H1 (cell line): ENCODE measurements around the gene AIM2. TPM values are rescaled to one million over a fixed set of nuclear protein-coding genes. Genes with fewer than 3 reads are reported as not detected.

Experiments used
- CTCF ChIA-PET: fragments of 300-600 bp; sonication (Branson Sonifier 250); formaldehyde crosslinking; loops from one replicate; lab custom pipeline; 2021; ENCODE audit not compliant: partially characterized antibody; lab: Charles Lee
- POLR2A ChIA-PET: fragments of 300-600 bp; sonication (Branson Sonifier 250); formaldehyde crosslinking; loops from one replicate; lab custom pipeline; 2021; ENCODE audit warnings: inconsistent platforms; ENCODE audit not compliant: partially characterized antibody; lab: Charles Lee
- DNase-seq, 2 experiments: peaks; one replicate each; pipeline versions ENCODE4 v3.0.0 to v3.0.0-alpha.2; 2010 to 2022; ENCODE audit warnings: low spot score in 2 of 2, low read depth in 1 of 2, mixed read lengths in 1 of 2
- FAIRE-seq: peaks from 2 replicates; lab custom pipeline; 2011; peaks lifted over from hg19 to GRCh38; lab: Jason Lieb, UNC
- H2AFZ ChIP-seq: 2 replicates; pipeline ENCODE4 v1.8.1; 2012; ENCODE audit warnings: low read length, inconsistent platforms
- H2AK5ac ChIP-seq: 2 replicates; pipeline ENCODE4 v1.6.1; 2013; ENCODE audit warnings: low read depth, low read length
- H2BK120ac ChIP-seq: replicated peaks from 2 replicates; pipeline ENCODE3; 2013; ENCODE audit warnings: low read depth, low read length, inconsistent platforms
- H2BK12ac ChIP-seq: 2 replicates; pipeline ENCODE4 v1.6.1; 2013; ENCODE audit warnings: low read depth, low read length
- H2BK15ac ChIP-seq: 2 replicates; pipeline ENCODE4 v1.6.1; 2013; ENCODE audit warnings: low read length
- H2BK20ac ChIP-seq: 2 replicates; pipeline ENCODE4 v1.6.1; 2013; ENCODE audit warnings: low read length
- H2BK5ac ChIP-seq: 2 replicates; pipeline ENCODE4 v1.6.1; 2013; ENCODE audit warnings: low read depth, low read length
- H3K14ac ChIP-seq: 2 replicates; pipeline ENCODE4 v1.6.1; 2013; ENCODE audit warnings: inconsistent platforms; ENCODE audit not compliant: insufficient read length
- H3K18ac ChIP-seq: 2 replicates; pipeline ENCODE4 v1.6.1; 2013; ENCODE audit warnings: low read length; ENCODE audit errors: extremely low read depth
- H3K23ac ChIP-seq: 2 replicates; pipeline ENCODE4 v1.6.1; 2013; ENCODE audit warnings: inconsistent platforms; ENCODE audit not compliant: insufficient read length
- H3K23me2 ChIP-seq: 2 replicates; pipeline ENCODE4 v1.6.1; 2013; ENCODE audit warnings: low read depth, low read length
- H3K27ac ChIP-seq: 2 replicates; pipeline ENCODE4 v1.6.1; 2011; ENCODE audit warnings: low read depth, low read length, inconsistent platforms
- H3K27me3 ChIP-seq, 4 experiments: replicated peaks in 1 of 4; 1 replicate in 1 of 4; 2 replicates in 3 of 4; pipeline versions ENCODE4 v1.6.1 to v1.8.1; 2011 to 2013; ENCODE audit warnings: low read length in 3 of 4, mild to moderate bottlenecking in 3 of 4, inconsistent platforms in 2 of 4, mixed read lengths in 2 of 4, moderate library complexity in 1 of 4; ENCODE audit not compliant: control insufficient read depth in 3 of 4, insufficient read depth in 3 of 4; ENCODE audit errors: extremely low read depth in 1 of 4
- H3K36me3 ChIP-seq, 4 experiments: 2 replicates each; pipeline versions ENCODE4 v1.6.1 to v1.8.1; 2011 to 2013; ENCODE audit warnings: mild to moderate bottlenecking in 4 of 4, low read length in 3 of 4, moderate library complexity in 2 of 4, control low read depth in 1 of 4, inconsistent platforms in 1 of 4; ENCODE audit not compliant: insufficient read depth in 4 of 4, control insufficient read depth in 2 of 4
- H3K4ac ChIP-seq: replicated peaks from 2 replicates; pipeline ENCODE3; 2013; ENCODE audit warnings: low read length, low read depth, mixed read lengths, inconsistent platforms; ENCODE audit not compliant: insufficient read length
- H3K4me1 ChIP-seq, 4 experiments: replicated peaks in 1 of 4; 1 replicate in 1 of 4; 2 replicates in 3 of 4; pipeline versions ENCODE4 v1.6.1 to v1.8.1; 2011 to 2013; ENCODE audit warnings: low read length in 3 of 4, inconsistent platforms in 2 of 4, mixed read lengths in 1 of 4; ENCODE audit not compliant: insufficient read depth in 4 of 4, control insufficient read depth in 3 of 4
- H3K4me2 ChIP-seq, 2 experiments: 2 replicates each; pipeline versions ENCODE4 v1.6.1 to v1.8.1; 2011 to 2013; ENCODE audit warnings: low read depth in 2 of 2, low read length in 2 of 2, control low read depth in 1 of 2, inconsistent platforms in 1 of 2, mild to moderate bottlenecking in 1 of 2; ENCODE audit not compliant: insufficient read depth in 1 of 2
- H3K4me3 ChIP-seq, 4 experiments: fragments of 200-600, 300-600 bp in 1 of 4; sonication (generic), shearing (Covaris generic), sonication (Bioruptor Twin) in 1 of 4; 2 replicates each; pipeline versions ENCODE4 v1.5.1 to v1.8.1; 2011 to 2016; ENCODE audit warnings: low read length in 4 of 4, low read depth in 3 of 4, control low read depth in 2 of 4, inconsistent platforms in 2 of 4, mild to moderate bottlenecking in 2 of 4, mixed read lengths in 1 of 4, moderate library complexity in 1 of 4; ENCODE audit not compliant: insufficient read depth in 2 of 4; ENCODE audit errors: extremely low read depth in 1 of 4
- H3K56ac ChIP-seq: replicated peaks from 2 replicates; pipeline ENCODE3; 2013; ENCODE audit warnings: low read depth, mild to moderate bottlenecking, mixed read lengths, low read length, inconsistent platforms; ENCODE audit not compliant: insufficient read length
- H3K79me1 ChIP-seq: 2 replicates; pipeline ENCODE4 v1.6.1; 2013; ENCODE audit warnings: low read depth, low read length, control low read depth
- H3K79me2 ChIP-seq, 2 experiments: 2 replicates each; pipeline versions ENCODE4 v1.6.1 to v1.8.1; 2012 to 2013; ENCODE audit warnings: low read length in 2 of 2, mild to moderate bottlenecking in 2 of 2, inconsistent platforms in 1 of 2; ENCODE audit not compliant: insufficient read depth in 2 of 2, control insufficient read depth in 1 of 2
- H3K9ac ChIP-seq, 4 experiments: replicated peaks in 1 of 4; 1 replicate in 1 of 4; 2 replicates in 3 of 4; pipeline versions ENCODE4 v1.6.1 to v1.8.1; 2011 to 2013; ENCODE audit warnings: low read depth in 3 of 4, low read length in 3 of 4, control low read depth in 2 of 4, mild to moderate bottlenecking in 2 of 4, moderate library complexity in 2 of 4, inconsistent platforms in 1 of 4; ENCODE audit errors: extremely low read depth in 1 of 4
- H3K9me3 ChIP-seq, 2 experiments: 2 replicates each; pipeline versions ENCODE4 v1.6.1 to v1.8.1; 2012 to 2013; ENCODE audit warnings: mild to moderate bottlenecking in 2 of 2, moderate library complexity in 2 of 2, control low read depth in 1 of 2, inconsistent platforms in 1 of 2, low read depth in 1 of 2, low read length in 1 of 2, mixed read lengths in 1 of 2; ENCODE audit not compliant: insufficient read depth in 2 of 2
- H4K20me1 ChIP-seq, 2 experiments: replicated peaks in 1 of 2; 2 replicates each; pipeline versions ENCODE3 to v1.8.1; 2011 to 2013; ENCODE audit warnings: inconsistent platforms in 2 of 2, low read length in 2 of 2, mild to moderate bottlenecking in 1 of 2; ENCODE audit not compliant: insufficient read depth in 2 of 2, control insufficient read depth in 1 of 2
- H4K5ac ChIP-seq: 2 replicates; pipeline ENCODE4 v1.6.1; 2013; ENCODE audit warnings: low read length, low read depth, mixed read lengths, inconsistent platforms; ENCODE audit not compliant: insufficient read length
- H4K8ac ChIP-seq: 2 replicates; pipeline ENCODE4 v1.8.0; 2013; ENCODE audit warnings: mild to moderate bottlenecking, moderate library complexity, low read length, inconsistent platforms; ENCODE audit not compliant: insufficient read depth; ENCODE audit errors: extremely low read depth
- H4K91ac ChIP-seq: replicated peaks from 2 replicates; pipeline ENCODE3; 2013; ENCODE audit warnings: low read length, mixed read lengths, inconsistent platforms; ENCODE audit not compliant: insufficient read length
- CHD2 ChIP-seq: IDR thresholded peaks from 2 replicates; pipeline ENCODE4 v1.6.1; 2012; ENCODE audit warnings: low read length, improper control_type of control experiment
- CREB1 ChIP-seq: IDR thresholded peaks from 2 replicates; pipeline ENCODE4 v1.6.1; 2012; ENCODE audit warnings: inconsistent platforms
- CTBP2 ChIP-seq: IDR thresholded peaks from 2 replicates; pipeline ENCODE4 v1.7.0; 2011; ENCODE audit warnings: borderline replicate concordance, mild to moderate bottlenecking, moderate library complexity, mixed read lengths, low read length; ENCODE audit not compliant: insufficient read depth, insufficient read length
- KDM1A ChIP-seq: fragments of 200-600, 300-600 bp; sonication (generic); IDR thresholded peaks from 2 replicates; pipeline ENCODE4 v1.7.1; 2016; ENCODE audit warnings: mild to moderate bottlenecking, low read length, borderline replicate concordance
- KDM4A ChIP-seq: IDR thresholded peaks from one replicate; pipeline ENCODE4 v1.7.1; 2012; ENCODE audit warnings: low read depth, mild to moderate bottlenecking, moderate library complexity, low read length, inconsistent platforms; ENCODE audit not compliant: severe bottlenecking
- MAFK ChIP-seq: IDR thresholded peaks from 2 replicates; pipeline ENCODE4 v1.6.1; 2012; ENCODE audit warnings: low read depth, mild to moderate bottlenecking, improper control_type of control experiment, low read length
- NANOG ChIP-seq: IDR thresholded peaks from 2 replicates; pipeline ENCODE4 v1.6.1; 2011; ENCODE audit warnings: low read length, low read depth, mild to moderate bottlenecking, inconsistent platforms; ENCODE audit not compliant: insufficient read depth, poor library complexity, severe bottlenecking
- POLR2AphosphoS5 ChIP-seq: IDR thresholded peaks from 2 replicates; pipeline ENCODE4 v1.6.1; 2011; ENCODE audit warnings: low read depth, low read length
- RAD21 ChIP-seq, 2 experiments: IDR thresholded peaks in 1 of 2; conservative IDR thresholded peaks in 1 of 2; 2 replicates each; pipeline ENCODE4 v1.6.1; 2011; ENCODE audit warnings: low read depth in 2 of 2, low read length in 2 of 2, improper control_type of control experiment in 1 of 2, inconsistent platforms in 1 of 2, mild to moderate bottlenecking in 1 of 2, moderate library complexity in 1 of 2
- SIN3A ChIP-seq, 2 experiments: IDR thresholded peaks in 1 of 2; conservative IDR thresholded peaks in 1 of 2; 2 replicates each; pipeline ENCODE4 v1.6.1; 2011 to 2012; ENCODE audit warnings: low read length in 2 of 2, improper control_type of control experiment in 1 of 2, low read depth in 1 of 2, mild to moderate bottlenecking in 1 of 2
- SP1 ChIP-seq: IDR thresholded peaks from 2 replicates; pipeline ENCODE4 v1.6.1; 2011; ENCODE audit warnings: low read depth, low read length
- SP4 ChIP-seq: IDR thresholded peaks from 2 replicates; pipeline ENCODE4 v1.6.1; 2012; ENCODE audit warnings: low read length, inconsistent platforms
- TEAD4 ChIP-seq: IDR thresholded peaks from 2 replicates; pipeline ENCODE4 v1.6.1; 2012; ENCODE audit warnings: low read depth, low read length, inconsistent platforms, mixed read lengths
- WGBS, 2 experiments: shearing (Covaris generic) in 1 of 2; methylation state at CpG; one replicate each; pipeline versions ENCODE4 v1.1.6 to v1.1.7; 2013 to 2015; ENCODE audit warnings: low lambda C conversion rate in 2 of 2, mixed read lengths in 2 of 2, inconsistent platforms in 1 of 2, low coverage in 1 of 2, missing lambda C conversion rate in 1 of 2; ENCODE audit not compliant: insufficient replicate concordance in 2 of 2, insufficient coverage in 1 of 2, insufficient read length in 1 of 2; ENCODE audit errors: extremely low coverage in 1 of 2, missing lambda C conversion rate in 1 of 2; 5-methylcytosine and 5-hydroxymethylcytosine counted together
- polyA plus RNA-seq, 7 experiments: library from polyadenylated mRNA; depleted of rRNA in 3 of 7; stranded (reverse) in 5 of 7; unstranded in 2 of 7; fragments of >200 nt in 5 of 7; fragments of 200-250 nt in 2 of 7; gene quantifications; 1 replicate in 5 of 7; 2 replicates in 1 of 7; 4 replicates in 1 of 7; pipeline versions ENCODE4 v1.2.1 to v1.2.3, GENCODE V29; 2011 to 2013; ENCODE audit warnings: missing spikeins in 2 of 7, mixed read lengths in 2 of 7
- total RNA-seq: library from RNA; stranded (reverse); fragmentation: NEBNext Ultra II Directional; extraction: Animal tissue kit (Norgen Biotek cat#: 25700); gene quantifications from 2 replicates; pipeline ENCODE4 v1.2.1, GENCODE V29; 2021
- TF ChIP-seq, protein P1 (sequence below): IDR thresholded peaks from 2 replicates; pipeline ENCODE4 v1.6.1; 2011; ENCODE audit warnings: low read depth, mild to moderate bottlenecking, low read length; ENCODE audit not compliant: insufficient read depth

The AIM2 gene
- total and polyA plus RNA-seq, 2 of the 8 experiments (the other 6 are each of a cell fraction or from before 2014, with no cell fraction given) = 0.21 to 2.1 TPM

DNA sequence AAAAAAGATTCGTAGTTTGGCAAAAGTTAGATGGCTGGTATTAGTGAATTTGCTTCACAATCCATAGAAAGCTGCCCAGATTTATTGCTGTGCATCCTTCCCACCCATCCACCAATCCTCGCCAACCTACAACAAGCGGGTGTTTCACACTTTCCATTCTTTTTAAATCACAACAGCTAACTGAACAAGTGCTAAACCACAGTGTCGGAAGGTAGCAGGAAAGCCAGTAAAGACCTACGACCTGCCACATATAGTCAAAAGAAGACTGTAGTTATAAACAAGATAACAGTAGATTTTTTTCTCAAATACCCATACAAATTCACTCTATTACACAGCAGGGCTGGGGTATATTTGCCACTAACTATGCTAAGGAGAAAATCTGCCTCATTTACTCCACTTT is 47.0 kb upstream of the AIM2 start:
- no peak overlapping the region for H3K14ac ChIP-seq
- H2BK5ac ChIP-seq = no peak overlapping the region
- no peaks in the 10 kb centered on the region for H3K79me2 ChIP-seq
- CTCF ChIA-PET = interaction anchor here (1.0 to 2.8 kb wide), 2 partner anchors 9 to 91 kb away, joined by 5 to 13 read pairs; no protein-coding TSS in a partner anchor
- no peaks in the 10 kb centered on the region for H3K27me3 ChIP-seq
- POLR2A ChIA-PET = no interaction called here
- 89% methylated on average over 5 of the region's 5 CpGs; no CpG with 5 or more reads in 1 of the 2 experiments for WGBS, 2 experiments
- H2BK120ac ChIP-seq = no peak overlapping the region
- H3K79me1 ChIP-seq = no peaks in the 10 kb centered on the region
- FAIRE-seq (no peak), DNase-seq (no peak)
- no peak overlapping the region for H2BK15ac ChIP-seq
- H3K4me3 ChIP-seq = no peak overlapping the region
- no peaks in the 10 kb centered on the region for H3K23me2 ChIP-seq
- no peak overlapping the region for H3K56ac ChIP-seq
- peaks cover 0 to 2% (median under 1%) of the 10 kb centered on the region in 4 experiments; a peak in 1 of 7 replicates for H3K4me1 ChIP-seq
- no peak overlapping the region for H3K4ac ChIP-seq
- no peak overlapping the region for H2BK20ac ChIP-seq
- no peaks in the 10 kb centered on the region for H3K36me3 ChIP-seq
- H4K5ac ChIP-seq = no peak overlapping the region
- H3K27ac ChIP-seq = no peak overlapping the region
- H4K91ac ChIP-seq = no peak overlapping the region
- no peaks in the 10 kb centered on the region for H3K9me3 ChIP-seq
- H2AK5ac ChIP-seq = no peak overlapping the region
- no peak overlapping the region for H2AFZ ChIP-seq
- H2BK12ac ChIP-seq = no peak overlapping the region
- no peak overlapping the region for H3K18ac ChIP-seq
- no peaks in the 10 kb centered on the region for H4K20me1 ChIP-seq
- no peak overlapping the region for H3K4me2 ChIP-seq
- H3K9ac ChIP-seq = no peak overlapping the region
- no peak overlapping the region for H3K23ac ChIP-seq
- H4K8ac ChIP-seq = no peak overlapping the region
- TF ChIP-seq KDM1A (no peak), MAFK (no peak), CREB1 (no peak), NANOG (no peak), POLR2AphosphoS5 (no peak), KDM4A (no peak), CTBP2 (no peak), RAD21 (IDR thresholded peaks at IDR 0.05 in 1 of 2, conservative IDR thresholded peaks at IDR 0.05 in 1 of 2; ENCODE audit: low read depth in 2 of 2, low read length in 2 of 2) (no peak), TEAD4 (no peak), SIN3A (conservative IDR thresholded peaks at IDR 0.05 in 1 of 2, IDR thresholded peaks at IDR 0.05 in 1 of 2; ENCODE audit: low read depth in 1 of 2, low read length in 2 of 2) (no peak), SP4 (no peak), SP1 (no peak), CHD2 (no peak)
- TF ChIP-seq, protein P1, sequence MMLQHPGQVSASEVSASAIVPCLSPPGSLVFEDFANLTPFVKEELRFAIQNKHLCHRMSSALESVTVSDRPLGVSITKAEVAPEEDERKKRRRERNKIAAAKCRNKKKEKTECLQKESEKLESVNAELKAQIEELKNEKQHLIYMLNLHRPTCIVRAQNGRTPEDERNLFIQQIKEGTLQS = no peak
